PC-3 (cell line): ENCODE measurements around the gene SLC35F3. TPM values are rescaled to one million over a fixed set of nuclear protein-coding genes. Genes with fewer than 3 reads are reported as not detected.

Experiments used
- ATAC-seq: fragments of 200-7000 bp; cut with Tn5 transposase; 2 replicates; pipeline ENCODE4 v1.9.1; 2020; ENCODE audit warnings: mild to moderate bottlenecking, moderate library complexity
- Bru-seq: library from RNA; stranded (reverse); fragments of 400-500 nt; gene quantifications from one replicate; lab custom pipeline; 2021; lab: Mats Ljungman, UMichigan
- BruChase-seq, 2 experiments: library from RNA; stranded (reverse); fragments of 400-500 nt; gene quantifications; one replicate each; lab custom pipeline; 2021; lab: Mats Ljungman, UMichigan
- BruUV-seq: library from RNA; stranded (reverse); fragments of 400-500 nt; replicated peaks from 2 replicates; lab custom pipeline; 2021; lab: Mats Ljungman, UMichigan
- CTCF ChIA-PET: fragments of 300-600 bp; sonication (Branson Sonifier 250); formaldehyde crosslinking; loops from one replicate; lab custom pipeline; 2022; ENCODE audit warnings: antibody characterized with exemption; lab: Charles Lee
- POLR2A ChIA-PET: fragments of 300-600 bp; sonication (Branson Sonifier 250); formaldehyde crosslinking; loops from one replicate; lab custom pipeline; 2022; ENCODE audit warnings: antibody characterized with exemption; ENCODE audit not compliant: unreplicated experiment; lab: Charles Lee
- DNase-seq: peaks from one replicate; pipeline ENCODE4 v3.0.0-alpha.2; 2015
- H2AFZ ChIP-seq: fragments of 300-600 bp; sonication (generic); 2 replicates; pipeline ENCODE4 v1.6.0; 2016; ENCODE audit warnings: antibody characterized with exemption, low read length
- H3F3A ChIP-seq: fragments of 300-600 bp; sonication (generic); one replicate; pipeline ENCODE4 v1.6.0; 2017; ENCODE audit warnings: antibody characterized with exemption, low read length, control low read depth, mild to moderate bottlenecking; ENCODE audit not compliant: unreplicated experiment
- H3K27ac ChIP-seq: fragments of 300-600 bp; sonication (generic); 2 replicates; pipeline ENCODE4 v1.5.1; 2016; ENCODE audit warnings: mild to moderate bottlenecking, low read length
- H3K27me3 ChIP-seq: fragments of 300-600 bp; sonication (generic); 2 replicates; pipeline ENCODE4 v1.6.1; 2016; ENCODE audit warnings: low read length, mixed read lengths
- H3K36me3 ChIP-seq: fragments of 300-600 bp; sonication (generic); 2 replicates; pipeline ENCODE4 v1.6.1; 2016; ENCODE audit warnings: low read depth, mixed run types, low read length, mixed read lengths
- H3K4me1 ChIP-seq: fragments of 300-600 bp; sonication (generic); 2 replicates; pipeline ENCODE4 v1.5.1; 2016; ENCODE audit warnings: low read length; ENCODE audit not compliant: insufficient read depth
- H3K4me2 ChIP-seq: fragments of 300-600 bp; sonication (generic); 2 replicates; pipeline ENCODE4 v1.6.0; 2016; ENCODE audit warnings: low read length
- H3K4me3 ChIP-seq: fragments of 300-600 bp; sonication (generic); 2 replicates; pipeline ENCODE4 v1.5.1; 2016; ENCODE audit warnings: mild to moderate bottlenecking, low read length, mixed read lengths
- H3K79me2 ChIP-seq: fragments of 300-600 bp; sonication (generic); 2 replicates; pipeline ENCODE4 v1.6.1; 2017; ENCODE audit warnings: low read length, mixed read lengths
- H3K9ac ChIP-seq: fragments of 300-600 bp; sonication (generic); 2 replicates; pipeline ENCODE4 v1.6.0; 2016; ENCODE audit warnings: mild to moderate bottlenecking, low read length
- H3K9me2 ChIP-seq: fragments of 300-600 bp; sonication (generic); replicated peaks from 2 replicates; pipeline ENCODE4 v1.6.1; 2016; ENCODE audit warnings: mixed run types, low read length, mixed read lengths
- H3K9me3 ChIP-seq: fragments of 300-600 bp; sonication (generic); 2 replicates; pipeline ENCODE4 v1.6.1; 2016; ENCODE audit warnings: low read length, mixed read lengths
- H4K20me1 ChIP-seq: fragments of 300-600 bp; sonication (generic); 2 replicates; pipeline ENCODE4 v1.6.1; 2016; ENCODE audit warnings: low read length, mixed read lengths
- EZH2 ChIP-seq: fragments of 300-600 bp; sonication (generic); IDR thresholded peaks from one replicate; pipeline ENCODE4 v1.6.1; 2017; ENCODE audit warnings: antibody characterized with exemption, mild to moderate bottlenecking, low read length; ENCODE audit not compliant: unreplicated experiment
- EZH2phosphoT487 ChIP-seq: fragments of 300-600 bp; sonication (generic); IDR thresholded peaks from 2 replicates; pipeline ENCODE4 v1.6.1; 2018; ENCODE audit warnings: mild to moderate bottlenecking, antibody characterized with exemption, low read length, borderline replicate concordance
- intact Hi-C: fragments of 100-400 bp; cut with micrococcal nuclease; formaldehyde crosslinking; loops from 2 replicates; pipeline ENCODE4 v1.9.0; 2023
- long read RNA-seq: library from polyadenylated mRNA; unstranded; transcript quantifications from one replicate; pipeline ENCODE4 v2.0.0, GENCODE V29; 2021; ENCODE audit not compliant: unreplicated experiment
- total RNA-seq: library from RNA; depleted of rRNA; stranded (reverse); fragments of >200 nt; gene quantifications from 2 replicates; pipeline ENCODE4 v1.2.3, GENCODE V29; 2014; rRNA removed
- TF ChIP-seq, protein P1 (sequence below): fragments of 300-600 bp; sonication (generic); conservative IDR thresholded peaks from 2 replicates; pipeline ENCODE4 v1.5.1; 2017; ENCODE audit warnings: antibody characterized with exemption, low read depth, mild to moderate bottlenecking, low read length

Gene SLC35F3
- 17.7 and 19.3 TPM in 2 replicates for total RNA-seq
- Bru-seq, nascent RNA = percentile 91 among the genes with signal in this experiment
- BruChase-seq, experiment 1, labeled RNA remaining after a 6-hour chase = percentile 86 among the genes with signal in this experiment
- BruChase-seq, experiment 2, labeled RNA remaining after a 2-hour chase = percentile 92 among the genes with signal in this experiment
- long read RNA-seq, partial matches to known transcripts = 30 of 49 reads
- long read RNA-seq, other reads (novel, unspliced or antisense) = 17 of 49 reads

DNA sequence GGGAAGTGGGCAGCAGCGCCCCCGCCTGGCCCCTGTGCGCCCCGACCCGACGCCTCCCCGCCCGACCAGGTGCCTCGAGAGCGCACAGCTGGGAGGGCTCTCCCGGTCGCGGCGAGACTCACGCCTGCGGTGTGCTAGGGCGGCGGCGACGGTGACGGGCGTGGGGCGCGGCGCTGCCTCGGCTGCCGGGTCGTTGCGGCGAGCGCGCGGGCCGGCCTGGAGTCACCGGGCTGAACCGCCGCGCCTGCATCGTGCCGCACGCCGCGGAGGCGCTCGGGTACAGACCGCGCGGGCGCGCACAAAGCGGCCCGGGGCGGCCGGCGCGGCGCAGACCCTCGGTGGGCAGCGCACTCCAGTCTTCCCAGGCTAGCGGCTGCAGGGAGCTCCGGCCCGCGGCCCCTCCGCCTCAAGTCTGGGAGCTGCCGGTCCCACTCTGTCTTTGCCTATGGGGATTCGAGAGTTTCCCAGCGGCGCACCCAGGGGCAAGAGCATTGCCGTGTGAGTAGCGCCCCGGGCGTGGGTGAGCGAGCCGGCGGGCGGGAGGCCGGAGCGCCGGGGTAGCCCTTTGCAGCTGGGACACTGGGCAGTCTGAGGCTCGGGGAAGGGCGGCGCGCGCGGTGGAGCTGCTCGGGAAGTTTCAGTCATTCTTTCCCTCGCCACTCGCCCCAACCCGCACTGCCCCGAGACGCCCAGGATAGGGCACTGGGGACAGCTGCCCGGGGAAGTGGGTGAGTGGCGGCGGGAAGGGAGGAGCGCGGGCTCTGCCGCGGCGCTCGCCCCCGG lies at the start of gene SLC35F3:
TSS of gene SLC35F3 (plus strand) at position 44 of the 783 bp plus-strand sequence.
- Histone ChIP-seq H3K9me2 (no peaks in the 10 kb centered on the region), H3K27me3 (no peaks in the 10 kb centered on the region), H3K27ac (peak within 1 kb of the TSS; percentile 85), H3K4me1 (peaks cover 39% of the 10 kb centered on the region), H3K36me3 (no peaks in the 10 kb centered on the region), H2AFZ (peak within 1 kb of the TSS; percentile 82), H4K20me1 (no peaks in the 10 kb centered on the region), H3K9ac (peak within 1 kb of the TSS; percentile 95), H3K9me3 (no peaks in the 10 kb centered on the region), H3K79me2 (peaks cover 41% of the 10 kb centered on the region), H3F3A (no peaks in the 10 kb centered on the region), H3K4me3 (peak within 1 kb of the TSS; percentile 72), H3K4me2 (peak within 1 kb of the TSS; percentile 84)
- intact Hi-C loops = loop anchor here (1.0 to 10.0 kb wide), 8 partner anchors 114 to 603 kb away; no protein-coding TSS in a partner anchor
- ATAC-seq (peak; percentile 78), DNase-seq (peak; percentile 93)
- CTCF ChIA-PET = interaction anchor here (0.6 to 1.3 kb wide), 10 partner anchors 13 to 658 kb away, joined by 3 to 7 read pairs (median 4); no protein-coding TSS in a partner anchor
- no TSS peak for BruUV-seq
- TF ChIP-seq, protein P1, sequence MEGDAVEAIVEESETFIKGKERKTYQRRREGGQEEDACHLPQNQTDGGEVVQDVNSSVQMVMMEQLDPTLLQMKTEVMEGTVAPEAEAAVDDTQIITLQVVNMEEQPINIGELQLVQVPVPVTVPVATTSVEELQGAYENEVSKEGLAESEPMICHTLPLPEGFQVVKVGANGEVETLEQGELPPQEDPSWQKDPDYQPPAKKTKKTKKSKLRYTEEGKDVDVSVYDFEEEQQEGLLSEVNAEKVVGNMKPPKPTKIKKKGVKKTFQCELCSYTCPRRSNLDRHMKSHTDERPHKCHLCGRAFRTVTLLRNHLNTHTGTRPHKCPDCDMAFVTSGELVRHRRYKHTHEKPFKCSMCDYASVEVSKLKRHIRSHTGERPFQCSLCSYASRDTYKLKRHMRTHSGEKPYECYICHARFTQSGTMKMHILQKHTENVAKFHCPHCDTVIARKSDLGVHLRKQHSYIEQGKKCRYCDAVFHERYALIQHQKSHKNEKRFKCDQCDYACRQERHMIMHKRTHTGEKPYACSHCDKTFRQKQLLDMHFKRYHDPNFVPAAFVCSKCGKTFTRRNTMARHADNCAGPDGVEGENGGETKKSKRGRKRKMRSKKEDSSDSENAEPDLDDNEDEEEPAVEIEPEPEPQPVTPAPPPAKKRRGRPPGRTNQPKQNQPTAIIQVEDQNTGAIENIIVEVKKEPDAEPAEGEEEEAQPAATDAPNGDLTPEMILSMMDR = peak; percentile 72
- TF ChIP-seq EZH2 (no peak), EZH2phosphoT487 (peak; percentile 47; the same call in 1 of the 2 replicates)
- POLR2A ChIA-PET = no interaction called here

DNA sequence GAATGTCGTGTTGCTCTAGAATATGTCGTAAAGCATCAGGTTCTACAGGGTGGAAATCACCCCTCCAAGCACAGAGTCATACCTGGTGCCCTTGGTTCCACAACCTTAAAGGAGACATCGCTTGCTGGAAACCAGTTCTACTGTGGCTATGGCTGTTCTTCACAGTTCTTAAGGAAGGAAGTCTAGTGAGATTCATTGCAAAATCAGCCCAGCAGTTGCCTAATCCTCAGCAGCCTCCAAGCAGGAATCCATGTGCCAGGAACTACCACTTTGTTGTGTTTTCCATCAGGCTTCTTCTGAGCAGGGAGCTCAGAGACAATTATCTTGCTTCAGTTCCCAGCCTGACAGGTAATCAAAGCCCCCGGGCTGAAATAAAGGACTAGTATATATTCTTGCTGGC lies 45.0 kb upstream of the SLC35F3 start:
- ATAC-seq (no peak), DNase-seq (no peak)
- POLR2A ChIA-PET = interaction anchor here (0.6 kb wide), 1 partner anchor 208 kb away, joined by 10 read pairs; no protein-coding TSS in a partner anchor
- H3K36me3 ChIP-seq = no peaks in the 10 kb centered on the region
- H3K4me2 ChIP-seq = no peak overlapping the region
- no peaks in the 10 kb centered on the region for H3K9me2 ChIP-seq
- H3K4me3 ChIP-seq = no peak overlapping the region
- no peaks in the 10 kb centered on the region for H3K79me2 ChIP-seq
- no peak overlapping the region for H3K9ac ChIP-seq
- BruUV-seq = no TSS peak
- H3K27ac ChIP-seq = no peak overlapping the region
- no peaks in the 10 kb centered on the region for H3K27me3 ChIP-seq
- no peak for TF ChIP-seq EZH2
- TF ChIP-seq EZH2phosphoT487 = no peak
- TF ChIP-seq, protein P1 = no peak
- H3K4me1 ChIP-seq = peaks cover 9% of the 10 kb centered on the region; the same call in 1 of the 2 replicates
- no peaks in the 10 kb centered on the region for H3K9me3 ChIP-seq
- H2AFZ ChIP-seq = no peak overlapping the region
- no peaks in the 10 kb centered on the region for H3F3A ChIP-seq
- H4K20me1 ChIP-seq = no peaks in the 10 kb centered on the region
- intact Hi-C loops = no loop called here
- CTCF ChIA-PET = no interaction called here
